ENCODE results near the gene FGB. TPM values are rescaled to one million over a fixed set of nuclear protein-coding genes. Genes with fewer than 3 reads are reported as not detected.

Gene FGB
- total and polyA plus RNA-seq, 2 donors (not counting 3 experiments of a cell fraction or from before 2014, with no cell fraction given): not detected

DNA sequence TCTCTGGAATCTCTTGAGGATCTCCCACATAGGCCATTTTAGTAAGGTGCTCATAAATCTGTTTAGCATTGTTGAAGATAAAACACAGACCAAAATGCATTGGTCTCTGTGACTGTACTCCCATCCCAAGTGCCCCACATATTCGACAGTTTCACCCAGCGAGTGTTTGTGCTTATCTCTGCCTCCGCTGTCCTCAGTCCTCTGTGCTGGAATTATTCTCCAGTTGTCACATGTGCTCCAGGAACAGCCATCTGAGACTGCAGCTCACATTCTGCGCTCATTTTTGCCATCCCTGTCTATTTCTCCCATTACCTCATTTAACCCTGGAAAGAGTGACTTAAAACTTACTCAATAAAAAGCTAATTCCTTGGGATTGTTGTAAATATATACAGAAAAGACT, 43.6 kb upstream of the FGB start:
- POLR2A ChIA-PET: no interaction called here
- Histone ChIP-seq H3K4me2 (ENCODE audit: insufficient read depth, low read length) (no peak overlapping the region), H2AFZ (ENCODE audit: low read depth, low read length) (no peak overlapping the region), H4K20me1 (replicated peaks; ENCODE audit: control insufficient read depth, extremely low read depth, insufficient read depth, low read length) (no peaks in the 10 kb centered on the region), H3K9ac (replicated peaks; ENCODE audit: extremely low read depth, insufficient read depth, low read length) (no peak overlapping the region), H3K27me3 (ENCODE audit: control insufficient read depth in 2 of 2, insufficient read depth in 2 of 2, low read length in 2 of 2) (no peaks in the 10 kb centered on the region), H3K9me3 (replicated peaks; ENCODE audit: control insufficient read depth, insufficient read depth, low read length) (no peaks in the 10 kb centered on the region), H3K4me3 (replicated peaks in 1 of 3; ENCODE audit: insufficient read depth in 1 of 3, low read depth in 1 of 3, low read length in 3 of 3) (no peak overlapping the region), H3K4me1 (ENCODE audit: control insufficient read depth, extremely low read depth, insufficient read depth, low read length) (no peaks in the 10 kb centered on the region), H3K79me2 (ENCODE audit: control insufficient read depth, insufficient read depth, low read length) (no peaks in the 10 kb centered on the region), H3K27ac (ENCODE audit: insufficient read depth, low read depth, low read length) (no peak overlapping the region), H3K36me3 (ENCODE audit: control insufficient read depth in 2 of 2, extremely low read depth in 1 of 2, insufficient read depth in 2 of 2, low read length in 2 of 2) (no peaks in the 10 kb centered on the region), H3K9me1 (replicated peaks; ENCODE audit: control insufficient read depth, extremely low read depth, insufficient read depth, low read length) (no peaks in the 10 kb centered on the region)
- TF ChIP-seq FOS (IDR thresholded peaks at IDR 0.05; ENCODE audit: borderline replicate concordance, insufficient read depth, low read length): no peak
- dilution Hi-C loops (cut with MboI; ENCODE audit: extremely low pct_ligation_motif_present, low sequenced_read_pairs): no loop called here
- intact Hi-C loops (cut with micrococcal nuclease): no loop called here
- CTCF ChIA-PET: interaction anchor here (1.6 kb wide), 1 partner anchor 12 kb away, joined by 9 read pairs; no protein-coding TSS in a partner anchor
- FAIRE-seq (no peak), DNase-seq (ENCODE audit: low read depth, low spot score) (no peak)
- no TSS peak for BruUV-seq (replicated peaks)

DNA sequence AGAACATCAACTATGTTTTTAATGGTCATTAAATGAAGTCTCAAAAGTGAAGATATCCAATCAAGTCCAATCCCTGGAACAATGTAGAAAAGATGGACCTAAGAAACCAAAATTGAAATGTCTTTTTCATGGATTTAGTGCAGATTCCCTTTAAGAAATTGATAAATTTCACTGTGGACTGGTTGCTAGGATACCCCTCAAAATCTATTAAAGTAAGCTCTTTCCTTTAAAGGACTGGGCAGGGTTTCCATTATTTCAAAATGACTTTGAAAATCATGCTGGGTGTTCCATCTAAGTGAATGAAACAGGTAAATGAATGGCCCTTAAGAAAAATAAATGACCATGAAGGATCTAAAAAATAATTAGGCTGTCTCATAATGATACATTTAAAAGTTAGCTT, 41.2 kb upstream of the FGB start:
- POLR2A ChIA-PET: no interaction called here
- Histone ChIP-seq H3K27ac (ENCODE audit: insufficient read depth, low read depth, low read length) (no peak overlapping the region), H3K36me3 (ENCODE audit: control insufficient read depth in 2 of 2, extremely low read depth in 1 of 2, insufficient read depth in 2 of 2, low read length in 2 of 2) (no peaks in the 10 kb centered on the region), H2AFZ (ENCODE audit: low read depth, low read length) (no peak overlapping the region), H3K9me1 (replicated peaks; ENCODE audit: control insufficient read depth, extremely low read depth, insufficient read depth, low read length) (no peaks in the 10 kb centered on the region), H3K4me1 (ENCODE audit: control insufficient read depth, extremely low read depth, insufficient read depth, low read length) (no peaks in the 10 kb centered on the region), H3K4me2 (ENCODE audit: insufficient read depth, low read length) (no peak overlapping the region), H3K9ac (replicated peaks; ENCODE audit: extremely low read depth, insufficient read depth, low read length) (no peak overlapping the region), H3K9me3 (replicated peaks; ENCODE audit: control insufficient read depth, insufficient read depth, low read length) (no peaks in the 10 kb centered on the region), H3K4me3 (replicated peaks in 1 of 3; ENCODE audit: insufficient read depth in 1 of 3, low read depth in 1 of 3, low read length in 3 of 3) (no peak overlapping the region), H4K20me1 (replicated peaks; ENCODE audit: control insufficient read depth, extremely low read depth, insufficient read depth, low read length) (no peaks in the 10 kb centered on the region), H3K79me2 (ENCODE audit: control insufficient read depth, insufficient read depth, low read length) (no peaks in the 10 kb centered on the region), H3K27me3 (ENCODE audit: control insufficient read depth in 2 of 2, insufficient read depth in 2 of 2, low read length in 2 of 2) (no peaks in the 10 kb centered on the region)
- DNase-seq (ENCODE audit: low read depth, low spot score): no peak
- BruUV-seq (replicated peaks): no TSS peak
- intact Hi-C loops (cut with micrococcal nuclease): no loop called here
- CTCF ChIA-PET: interaction anchor here (1.0 kb wide), 1 partner anchor 15 kb away, joined by 3 read pairs; no protein-coding TSS in a partner anchor
- no peak for FAIRE-seq
- TF ChIP-seq POLR2AphosphoS5 (IDR thresholded peaks at IDR 0.05; ENCODE audit: insufficient read depth, low read depth, low read length): no peak
- TF ChIP-seq POLR2A (IDR thresholded peaks at IDR 0.05; ENCODE audit: low read depth, low read length): no peak
- dilution Hi-C loops (cut with MboI; ENCODE audit: extremely low pct_ligation_motif_present, low sequenced_read_pairs): no loop called here

Measured in endothelial cell of umbilical vein (primary cell).